Gastroesophageal sphincter (tissue), 3 donors: ENCODE data around the gene HIF1A.

Experiments
- CTCF ChIP-seq, 4 experiments: fragments of 200-600 bp in 2 of 4; fragments of 450-650 bp in 2 of 4; sonication (generic) in 1 of 4; IDR thresholded peaks; one replicate each; pipeline ENCODE4 v1.5.1; 2017 to 2019; ENCODE audit warnings: antibody characterized with exemption in 4 of 4, mild to moderate bottlenecking in 2 of 4, moderate library complexity in 2 of 4
- POLR2A ChIP-seq, 2 donors: fragments of 450-650 bp; IDR thresholded peaks; one replicate each; pipeline ENCODE4 v1.6.1; 2017; ENCODE audit warnings: antibody characterized with exemption in 2 of 2, mild to moderate bottlenecking in 2 of 2, moderate library complexity in 1 of 2
- POLR2AphosphoS5 ChIP-seq: sonication (generic); formaldehyde crosslinking; IDR thresholded peaks from one replicate; pipeline ENCODE4 v1.6.1; 2017; ENCODE audit warnings: antibody characterized with exemption

- TF ChIP-seq CTCF (IDR thresholded peaks at IDR 0.05): no peak
- no peak for TF ChIP-seq POLR2A (IDR thresholded peaks at IDR 0.05)
- no peak for TF ChIP-seq POLR2AphosphoS5
These were observed 31.9 kb upstream of the HIF1A start for GRCh38 chr14:61663312-61663979.
